ENCODE measurements around the gene HAUS2.
A peak's percentile ranks its signal among the peaks of the same experiment; 100 is the strongest.

HAUS2 gene

GRCh38 chr15:42510258-42511006 lies 38.2 kb upstream of the HAUS2 start:
- H3K27ac ChIP-seq, result no peak overlapping the region
- TF ChIP-seq ZFX (IDR thresholded peaks at IDR 0.05; ENCODE audit: borderline replicate concordance) (no peak), CTCF (IDR thresholded peaks at IDR 0.05) (no peak)

GRCh38 chr15:42511007-42511391 lies 37.6 kb upstream of the HAUS2 start:
- no peak for TF ChIP-seq ZFX (IDR thresholded peaks at IDR 0.05; ENCODE audit: borderline replicate concordance)
- no peak for TF ChIP-seq CTCF (IDR thresholded peaks at IDR 0.05)
- no peak overlapping the region for H3K27ac ChIP-seq

GRCh38 chr15:42523331-42523730 lies 25.3 kb upstream of the HAUS2 start:
- no peak for TF ChIP-seq ZFX (IDR thresholded peaks at IDR 0.05; ENCODE audit: borderline replicate concordance)
- no peak for TF ChIP-seq CTCF (IDR thresholded peaks at IDR 0.05)
- peak overlapping the region; percentile 27; the same call in 1 of the 2 replicates for H3K27ac ChIP-seq

GRCh38 chr15:42528970-42529369 lies 19.7 kb upstream of the HAUS2 start:
- TF ChIP-seq ZFX (IDR thresholded peaks at IDR 0.05; ENCODE audit: borderline replicate concordance), result no peak
- no peak for TF ChIP-seq CTCF (IDR thresholded peaks at IDR 0.05)
- H3K27ac ChIP-seq, result no peak overlapping the region

- no peak overlapping the region for H3K27ac ChIP-seq
- TF ChIP-seq ZFX (IDR thresholded peaks at IDR 0.05; ENCODE audit: borderline replicate concordance) (no peak), CTCF (IDR thresholded peaks at IDR 0.05) (no peak)
Measured at GRCh38 chr15:42533246-42533645, 15.4 kb upstream of the HAUS2 start.

GRCh38 chr15:42544853-42545629 lies 3.6 kb upstream of the HAUS2 start:
- TF ChIP-seq ZFX (IDR thresholded peaks at IDR 0.05; ENCODE audit: borderline replicate concordance) (no peak), CTCF (IDR thresholded peaks at IDR 0.05) (no peak)

GRCh38 chr15:42547918-42548248 lies 755 bp upstream of the HAUS2 start:
- no peak for TF ChIP-seq CTCF (IDR thresholded peaks at IDR 0.05)
- TF ChIP-seq ZFX (IDR thresholded peaks at IDR 0.05; ENCODE audit: borderline replicate concordance), result no peak
- peak overlapping the region; percentile 73 for H3K27ac ChIP-seq

More at GRCh38 chr15:42544853-42545629, 3.6 kb upstream of the HAUS2 start:
- H3K27ac ChIP-seq, result no peak overlapping the region
